Activated CD4-positive, alpha-beta T cell treated with anti-CD3 and anti-CD28 coated beads for 36 hours (primary cell): ENCODE results near the gene MAN1C1. TPM values are rescaled to one million over a fixed set of nuclear protein-coding genes. Genes with fewer than 3 reads are reported as not detected.
A peak's percentile ranks its signal among the peaks of the same experiment; 100 is the strongest.

Source experiments
- ATAC-seq: fragments of 200-7000 bp; cut with Tn5 transposase; one replicate; pipeline ENCODE4 v1.10.0; 2021; ENCODE audit warnings: mild to moderate bottlenecking, moderate library complexity
- CTCF ChIA-PET: fragments of 350-600 bp; sonication (Branson Sonifier 250); formaldehyde crosslinking; loops from one replicate; lab custom pipeline; 2021; ENCODE audit warnings: antibody characterized with exemption; lab: Charles Lee
- POLR2A ChIA-PET: fragments of 350-600 bp; sonication (Branson Sonifier 250); formaldehyde crosslinking; loops from one replicate; lab custom pipeline; 2021; ENCODE audit warnings: antibody characterized with exemption, inconsistent platforms; lab: Charles Lee
- DNase-seq: peaks from one replicate; pipeline ENCODE4 v3.0.0-alpha.2; 2020
- H3K27ac Mint-ChIP-seq: one replicate; pipeline ENCODE4 v1.8.0; 2021; ENCODE audit warnings: mixed read lengths
- H3K27me3 Mint-ChIP-seq: one replicate; pipeline ENCODE4 v1.8.0; 2021; ENCODE audit warnings: mixed read lengths
- H3K36me3 Mint-ChIP-seq: one replicate; pipeline ENCODE4 v1.8.0; 2021; ENCODE audit warnings: low read depth, mixed read lengths
- H3K4me1 Mint-ChIP-seq: one replicate; pipeline ENCODE4 v1.8.0; 2021; ENCODE audit warnings: mixed read lengths
- H3K4me3 Mint-ChIP-seq: one replicate; pipeline ENCODE4 v1.8.0; 2021; ENCODE audit warnings: mild to moderate bottlenecking, moderate library complexity, mixed read lengths
- H3K9me3 Mint-ChIP-seq: one replicate; pipeline ENCODE4 v1.8.0; 2021; ENCODE audit warnings: low read depth, mixed read lengths
- intact Hi-C, 2 experiments: fragments of 100-400 bp; cut with DNase I in 1 of 2; cut with micrococcal nuclease in 1 of 2; formaldehyde crosslinking; loops; one replicate each; pipeline versions ENCODE4 v1.14.2 to v1.15.1; 2022 to 2024; cut with DNase I, micrococcal nuclease
- total RNA-seq, 2 experiments: library from RNA; stranded (reverse); gene quantifications; one replicate each; pipeline ENCODE4 v1.2.3, GENCODE V29; 2021

Gene MAN1C1
- total RNA-seq, 2 experiments from 2014 or later, result 10.0 to 10.1 TPM

DNA sequence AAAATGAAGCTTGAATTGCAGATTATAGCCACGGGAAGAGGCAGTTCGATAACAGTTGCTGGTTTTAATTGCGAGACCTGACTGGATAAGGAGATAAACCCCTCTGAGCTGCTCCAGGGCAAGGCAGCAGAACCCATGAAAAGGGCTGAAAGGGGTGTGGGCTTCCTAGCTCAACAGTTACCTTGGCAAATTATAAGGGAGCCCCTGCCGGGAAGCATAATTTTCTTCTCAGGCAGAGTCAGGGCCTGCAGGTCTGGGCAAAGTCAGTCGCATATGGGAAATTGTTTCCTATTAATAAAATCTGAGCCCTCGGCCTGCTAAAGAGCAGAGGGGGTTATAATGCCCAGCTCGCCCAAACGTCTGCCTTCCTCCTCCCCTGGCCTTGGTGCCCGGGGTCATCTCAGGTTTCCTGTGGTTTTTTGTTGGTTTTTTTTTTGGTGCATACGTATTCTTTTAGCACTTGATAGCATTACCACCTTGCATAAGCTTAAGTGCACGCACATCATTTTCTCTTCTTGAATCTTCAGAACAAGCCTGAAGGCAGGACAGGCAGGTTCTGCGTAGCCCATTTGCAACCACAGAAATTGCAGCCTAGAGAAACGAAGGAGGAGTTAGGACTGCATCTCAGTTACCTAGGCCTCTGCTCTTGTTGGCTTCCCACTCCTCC is 149.5 kb downstream of the MAN1C1 start:
- ATAC-seq, result peak; percentile 17

DNA sequence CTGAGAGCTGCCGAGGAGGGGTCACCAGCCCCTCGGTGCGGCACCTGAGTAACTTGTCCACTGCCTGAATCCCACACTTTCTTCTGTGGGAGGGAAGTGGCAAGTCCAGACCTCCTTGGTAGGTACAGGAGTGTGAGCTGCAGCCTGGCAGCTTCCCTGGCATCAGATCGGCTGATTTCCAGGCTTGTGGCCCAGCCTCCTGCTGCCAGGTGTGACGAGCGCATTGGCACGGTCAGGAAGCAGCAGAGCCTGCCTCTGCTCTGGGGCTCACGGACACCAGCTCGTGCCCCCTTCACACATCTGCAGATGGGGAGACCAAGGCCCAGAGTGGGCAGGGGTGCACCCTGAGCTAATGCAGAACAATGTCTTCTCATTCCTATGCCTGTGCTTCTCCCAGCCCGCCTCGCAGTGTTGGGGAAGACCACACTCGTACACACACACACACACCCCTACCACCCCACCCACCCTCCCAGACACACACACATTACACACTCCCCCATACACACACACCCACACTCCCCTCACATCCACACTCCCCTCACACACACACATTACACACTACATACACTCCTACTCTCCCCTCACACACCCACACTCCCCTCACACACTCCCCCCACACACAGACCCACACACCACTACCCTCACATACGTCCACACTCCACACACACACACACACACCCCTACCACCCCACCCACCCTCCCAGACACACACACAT is 150.3 kb downstream of the MAN1C1 start:
- no peak for ATAC-seq
- Mint-ChIP-seq H3K9me3 (no peaks in the 10 kb centered on the region), H3K27ac (no peak overlapping the region), H3K27me3 (no peaks in the 10 kb centered on the region), H3K36me3 (peaks cover 5% of the 10 kb centered on the region), H3K4me1 (peaks cover 53% of the 10 kb centered on the region), H3K4me3 (no peak overlapping the region)
- DNase-seq, result no peak
- intact Hi-C loops, result loop anchor here in 1 of 2 experiments (5.0 kb wide), 1 partner anchor 35 kb away; the partner anchor contains the start of gene SELENON
- ChIA-PET CTCF (interaction anchor here (0.7 to 1.4 kb wide), 2 partner anchors 148 to 413 kb away, joined by 3 to 7 read pairs; no protein-coding TSS in a partner anchor), POLR2A (no interaction called here)

More for the DNA sequence above, 149.5 kb downstream of the MAN1C1 start:
- Mint-ChIP-seq H3K27me3 (no peaks in the 10 kb centered on the region), H3K4me1 (peaks cover 45% of the 10 kb centered on the region), H3K36me3 (no peaks in the 10 kb centered on the region), H3K27ac (peak overlapping the region; percentile 33), H3K4me3 (no peak overlapping the region), H3K9me3 (no peaks in the 10 kb centered on the region)
- ChIA-PET POLR2A (interaction anchor here (0.6 kb wide), 1 partner anchor 336 kb away, joined by 3 read pairs; no protein-coding TSS in a partner anchor), CTCF (interaction anchor here (0.6 to 1.5 kb wide), 5 partner anchors 43 to 412 kb away, joined by 3 to 7 read pairs (median 3); no protein-coding TSS in a partner anchor)
- intact Hi-C loops, result loop anchor here in 1 of 2 experiments (5.0 kb wide), 1 partner anchor 36 kb away; the partner anchor contains the start of gene SELENON
- DNase-seq, result no peak

DNA sequence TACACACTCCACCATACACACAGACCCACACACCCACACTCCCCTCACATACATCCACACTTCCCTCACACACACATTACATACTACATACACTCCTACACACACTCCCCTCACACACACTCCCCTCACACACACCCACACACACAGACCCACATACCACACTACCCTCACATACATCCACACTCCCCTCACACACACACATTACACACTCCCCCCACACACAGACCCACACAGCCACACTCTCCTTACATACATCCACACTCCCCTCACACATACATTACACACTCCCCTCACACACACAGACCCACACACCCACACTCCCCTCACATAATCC is 150.8 kb downstream of the MAN1C1 start:
- H3K27ac Mint-ChIP-seq, result no peak overlapping the region
- no peaks in the 10 kb centered on the region for H3K9me3 Mint-ChIP-seq
- peaks cover 9% of the 10 kb centered on the region for H3K36me3 Mint-ChIP-seq
- intact Hi-C loops, result loop anchor here in 1 of 2 experiments (5.0 kb wide), 1 partner anchor 35 kb away; the partner anchor contains the start of gene SELENON
- no peak overlapping the region for H3K4me3 Mint-ChIP-seq
- CTCF ChIA-PET, result no interaction called here
- peaks cover 57% of the 10 kb centered on the region for H3K4me1 Mint-ChIP-seq
- POLR2A ChIA-PET, result no interaction called here
- H3K27me3 Mint-ChIP-seq, result no peaks in the 10 kb centered on the region
- no peak for DNase-seq
- no peak for ATAC-seq

DNA sequence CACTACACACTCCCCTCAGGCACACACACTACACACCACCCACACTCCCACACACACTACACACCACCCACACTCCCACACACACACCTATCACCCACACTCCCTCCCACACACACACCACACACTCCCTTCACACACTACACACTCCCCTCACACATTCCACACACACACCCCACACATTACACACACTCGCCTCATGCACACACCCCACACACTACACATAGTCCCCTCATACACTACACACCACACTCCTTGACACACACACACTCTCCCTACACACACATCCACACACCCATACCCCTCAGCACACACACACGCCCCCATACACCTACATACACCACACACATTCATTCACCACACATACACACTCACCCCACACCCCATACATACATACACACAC is 152.4 kb downstream of the MAN1C1 start:
- ATAC-seq, result no peak
- Mint-ChIP-seq H3K27ac (no peak overlapping the region), H3K9me3 (no peaks in the 10 kb centered on the region), H3K36me3 (peaks cover 16% of the 10 kb centered on the region), H3K4me3 (no peak overlapping the region), H3K4me1 (peaks cover 73% of the 10 kb centered on the region), H3K27me3 (no peaks in the 10 kb centered on the region)
- DNase-seq, result no peak
- ChIA-PET CTCF (interaction anchor here (1.0 kb wide), 1 partner anchor 150 kb away, joined by 3 read pairs; no protein-coding TSS in a partner anchor), POLR2A (no interaction called here)
- intact Hi-C loops, result loop anchor here in 1 of 2 experiments (5.0 kb wide), 1 partner anchor 33 kb away; the partner anchor contains the start of gene SELENON

DNA sequence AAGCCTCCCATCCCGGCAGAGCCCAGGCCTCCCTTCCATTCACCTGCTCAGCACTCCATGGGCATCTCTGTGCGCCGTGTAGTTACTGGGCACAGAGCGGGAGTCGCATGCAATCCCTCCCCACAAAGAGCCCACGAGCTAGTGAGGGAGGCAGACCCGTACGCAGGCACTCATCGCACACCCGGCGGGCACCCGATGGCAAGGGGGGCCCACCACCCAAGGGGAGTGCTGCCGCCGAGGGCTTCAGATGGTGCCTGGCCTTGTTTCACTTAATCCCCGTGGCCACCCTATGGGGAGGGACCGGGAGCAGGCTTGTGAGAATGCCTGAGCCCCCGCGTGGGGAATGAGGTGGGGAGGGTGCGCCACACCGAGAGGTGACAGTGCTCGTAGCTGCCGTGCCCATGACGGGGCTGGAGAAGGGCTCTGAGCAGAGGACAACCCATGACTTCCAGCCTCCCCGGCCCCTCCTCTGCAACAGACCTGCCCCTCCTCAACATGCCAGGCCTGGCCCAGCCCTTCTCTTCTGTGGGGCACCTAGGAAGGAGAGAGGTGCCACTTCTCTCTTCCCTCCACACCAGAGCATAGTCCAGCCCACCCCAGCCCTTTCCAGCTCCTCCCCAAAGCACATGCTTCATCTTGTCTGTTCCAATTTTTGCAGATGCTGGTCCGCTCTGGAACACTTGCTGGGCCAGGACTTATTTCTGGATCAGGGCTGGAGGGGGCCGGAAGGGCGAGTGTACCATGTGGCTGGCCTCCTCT is 153.2 kb downstream of the MAN1C1 start:
- intact Hi-C loops, result loop anchor here in 1 of 2 experiments (5.0 kb wide), 1 partner anchor 32 kb away; the partner anchor contains the start of gene SELENON
- Mint-ChIP-seq H3K4me1 (peaks cover 81% of the 10 kb centered on the region), H3K27ac (peak overlapping the region; percentile 67), H3K9me3 (no peaks in the 10 kb centered on the region), H3K27me3 (no peaks in the 10 kb centered on the region), H3K4me3 (no peak overlapping the region), H3K36me3 (peaks cover 17% of the 10 kb centered on the region)
- DNase-seq (no peak), ATAC-seq (no peak)
- POLR2A ChIA-PET, result no interaction called here
- CTCF ChIA-PET, result interaction anchor here (0.5 to 1.3 kb wide), 5 partner anchors 10 to 151 kb away, joined by 3 to 4 read pairs (median 3); no protein-coding TSS in a partner anchor

DNA sequence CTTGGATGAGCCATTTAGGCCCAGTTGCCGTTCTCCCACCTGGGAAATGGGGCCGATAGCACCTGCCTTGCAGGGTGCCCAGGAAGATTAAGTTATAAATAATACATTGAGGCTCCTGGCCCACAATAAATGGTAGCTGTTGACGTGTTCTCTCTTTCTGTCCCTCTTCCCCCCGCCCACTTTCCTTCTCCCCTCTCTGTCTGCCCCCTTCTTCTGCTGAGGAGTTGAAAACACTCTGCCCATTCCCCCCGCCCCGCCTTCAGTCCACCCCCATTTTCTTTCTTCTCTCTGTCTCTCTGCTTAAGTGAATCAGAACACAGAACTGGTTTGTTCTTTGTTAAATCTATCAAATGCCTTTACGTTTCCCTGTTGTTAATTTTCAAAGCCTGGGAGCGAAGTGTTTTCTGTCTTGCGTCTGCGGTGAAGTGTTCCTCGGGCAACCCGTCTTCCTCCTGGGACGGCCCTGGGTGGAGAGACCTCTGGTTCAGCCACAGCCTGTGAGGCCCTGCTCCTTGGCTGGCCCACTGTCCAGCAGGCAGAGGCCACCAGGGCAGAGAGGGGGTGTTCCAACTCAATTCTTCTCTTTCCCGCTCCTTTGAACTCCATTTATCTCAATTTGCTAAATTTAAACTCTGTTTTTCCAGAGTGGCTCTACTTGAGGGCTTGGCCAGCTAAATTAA is 154.1 kb downstream of the MAN1C1 start:
- Mint-ChIP-seq H3K36me3 (peaks cover 17% of the 10 kb centered on the region), H3K4me3 (peak overlapping the region; percentile 37), H3K27ac (peak overlapping the region; percentile 67), H3K9me3 (no peaks in the 10 kb centered on the region), H3K4me1 (peaks cover 85% of the 10 kb centered on the region), H3K27me3 (no peaks in the 10 kb centered on the region)
- ATAC-seq, result no peak
- POLR2A ChIA-PET, result interaction anchor here (0.6 kb wide), 1 partner anchor 726 kb away, joined by 3 read pairs; no protein-coding TSS in a partner anchor
- DNase-seq, result no peak
- CTCF ChIA-PET, result interaction anchor here (0.7 to 1.4 kb wide), 5 partner anchors 9 to 151 kb away, joined by 3 to 5 read pairs (median 4); no protein-coding TSS in a partner anchor
- intact Hi-C loops, result no loop called here

DNA sequence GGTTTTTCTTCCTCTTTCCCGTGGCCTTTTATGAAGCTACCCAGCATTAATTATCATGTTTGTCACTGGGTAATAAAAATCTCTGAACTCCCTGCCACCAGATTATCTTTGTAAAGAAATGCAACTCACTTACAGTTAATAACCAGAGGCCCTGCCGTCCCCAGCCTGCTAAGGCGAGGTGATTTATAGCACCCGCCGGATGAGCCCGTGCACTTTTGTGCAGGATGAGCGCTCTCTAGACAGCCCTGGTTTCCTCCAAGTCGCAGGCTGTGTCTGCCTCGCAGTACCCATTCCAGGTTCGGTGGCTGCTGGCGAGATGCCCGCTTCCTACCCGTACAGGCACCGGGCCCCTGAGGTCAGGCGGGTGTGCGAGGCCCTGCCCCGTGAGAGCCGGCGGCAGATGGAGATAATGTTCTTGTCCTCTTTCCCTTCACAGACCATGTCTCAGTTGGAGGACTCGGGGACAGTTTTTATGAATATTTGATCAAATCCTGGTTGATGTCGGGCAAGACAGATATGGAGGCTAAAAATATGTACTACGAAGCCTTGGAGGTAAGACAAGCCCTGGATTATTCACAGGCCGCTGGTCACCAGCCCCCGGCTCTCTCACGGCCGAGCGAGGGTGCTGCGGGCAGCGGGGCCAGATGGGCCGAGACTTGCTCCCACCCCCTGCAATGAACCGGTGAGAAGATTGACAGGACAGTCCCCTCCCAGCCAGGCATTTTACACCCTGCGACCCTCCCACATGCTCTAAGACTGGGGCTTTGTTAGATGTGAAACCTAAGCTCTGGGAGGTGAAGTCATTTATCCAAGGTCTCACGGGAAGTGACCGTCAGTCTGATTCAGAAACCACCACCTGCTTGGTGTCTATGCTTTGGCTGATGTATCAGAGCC is 154.9 kb downstream of the MAN1C1 start:
- ATAC-seq, result peak; percentile 27
- H3K27ac Mint-ChIP-seq, result peak overlapping the region; percentile 67
- ChIA-PET POLR2A (no interaction called here), CTCF (interaction anchor here (0.5 to 1.4 kb wide), 5 partner anchors 12 to 540 kb away, joined by 3 to 5 read pairs (median 4); no protein-coding TSS in a partner anchor)
- H3K9me3 Mint-ChIP-seq, result no peaks in the 10 kb centered on the region
- H3K27me3 Mint-ChIP-seq, result no peaks in the 10 kb centered on the region
- H3K4me1 Mint-ChIP-seq, result peaks cover 80% of the 10 kb centered on the region
- peak overlapping the region; percentile 37 for H3K4me3 Mint-ChIP-seq
- intact Hi-C loops, result no loop called here
- H3K36me3 Mint-ChIP-seq, result peaks cover 17% of the 10 kb centered on the region
- DNase-seq, result peak; percentile 60

DNA sequence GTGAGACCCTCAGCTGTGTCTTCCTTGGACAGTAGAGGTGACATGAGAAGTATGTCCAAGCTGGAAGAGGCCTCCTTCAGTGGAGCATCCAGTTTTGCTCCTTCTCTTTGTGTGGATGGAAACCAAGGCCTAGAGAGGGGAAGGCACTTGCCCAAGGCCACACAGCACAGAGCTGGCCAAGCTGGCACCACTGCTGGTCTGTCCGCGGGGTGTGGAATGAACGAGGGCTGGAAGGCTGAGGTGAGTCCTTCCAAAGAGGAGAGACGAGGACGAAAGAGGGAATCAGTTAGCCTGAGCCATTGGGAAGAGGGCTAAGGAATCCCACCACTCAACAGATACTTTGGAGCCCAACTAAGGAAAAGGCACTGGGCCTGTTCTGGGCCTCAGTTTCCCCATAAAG is 155.6 kb downstream of the MAN1C1 start:
- intact Hi-C loops, result no loop called here
- DNase-seq (no peak), ATAC-seq (no peak)
- peaks cover 82% of the 10 kb centered on the region for H3K4me1 Mint-ChIP-seq
- no peaks in the 10 kb centered on the region for H3K9me3 Mint-ChIP-seq
- no peaks in the 10 kb centered on the region for H3K27me3 Mint-ChIP-seq
- ChIA-PET POLR2A (no interaction called here), CTCF (interaction anchor here (0.5 to 0.6 kb wide), 3 partner anchors 85 to 780 kb away, joined by 3 read pairs; no protein-coding TSS in a partner anchor)
- H3K4me3 Mint-ChIP-seq, result no peak overlapping the region
- H3K36me3 Mint-ChIP-seq, result peaks cover 17% of the 10 kb centered on the region
- H3K27ac Mint-ChIP-seq, result peak overlapping the region; percentile 67

DNA sequence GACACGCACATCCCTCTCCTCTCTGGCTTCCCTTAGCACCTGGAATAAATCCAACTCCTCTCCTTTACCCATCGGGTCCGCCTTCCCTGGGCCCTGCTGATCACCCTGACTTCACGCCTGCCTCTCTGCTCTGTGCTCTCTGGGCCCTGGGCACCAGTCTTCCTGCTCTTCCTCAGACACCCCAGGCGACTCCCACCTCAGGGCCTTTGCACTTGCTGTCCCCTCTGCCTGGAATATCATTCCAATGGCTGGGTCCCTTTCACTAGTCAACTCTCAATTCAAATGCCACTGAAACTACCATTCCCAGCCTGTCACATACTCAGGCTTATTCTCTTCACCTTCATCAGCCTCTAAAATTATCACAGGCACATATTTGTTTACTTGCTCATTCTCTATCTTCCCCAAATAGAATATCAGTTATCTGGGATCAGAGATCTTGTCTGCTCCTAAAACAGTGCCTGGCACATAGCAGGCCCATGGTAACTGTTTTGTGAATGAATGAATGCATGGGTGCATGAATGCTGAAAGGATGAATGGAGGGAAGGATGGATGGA is 156.2 kb downstream of the MAN1C1 start:
- peak overlapping the region; percentile 30 for H3K27ac Mint-ChIP-seq
- no peaks in the 10 kb centered on the region for H3K27me3 Mint-ChIP-seq
- intact Hi-C loops, result no loop called here
- H3K36me3 Mint-ChIP-seq, result peaks cover 17% of the 10 kb centered on the region
- H3K4me3 Mint-ChIP-seq, result no peak overlapping the region
- ChIA-PET POLR2A (no interaction called here), CTCF (interaction anchor here (0.6 to 1.0 kb wide), 3 partner anchors 14 to 781 kb away, joined by 3 read pairs; no protein-coding TSS in a partner anchor)
- ATAC-seq (no peak), DNase-seq (no peak)
- H3K4me1 Mint-ChIP-seq, result peaks cover 83% of the 10 kb centered on the region
- no peaks in the 10 kb centered on the region for H3K9me3 Mint-ChIP-seq
